GM12864 (cell line): ENCODE measurements around the gene PRDM7.
"Not testable (repeated sequence)": the region's sequence is repeated elsewhere in the genome, so short reads cannot be mapped to it uniquely, and the experiment has no call there.

Source experiments
- DNase-seq: peaks from one replicate; pipeline ENCODE4 v3.0.0-alpha.2; 2011; ENCODE audit warnings: low read depth
- H3K4me3 ChIP-seq: 2 replicates; pipeline ENCODE4 v1.5.1; 2011; ENCODE audit warnings: mild to moderate bottlenecking, low read depth, low read length, control low read depth
- CTCF ChIP-seq: IDR thresholded peaks from 2 replicates; pipeline ENCODE4 v1.5.1; 2011; ENCODE audit warnings: low read depth, mild to moderate bottlenecking, moderate library complexity, low read length, control low read depth, inconsistent platforms; ENCODE audit errors: missing control alignments

Gene PRDM7

GRCh38 chr16:90011908-90012501 is 65.1 kb downstream of the PRDM7 start:
- no peak for DNase-seq
- H3K4me3 ChIP-seq, result no peak overlapping the region
- no peak for TF ChIP-seq CTCF

GRCh38 chr16:90011508-90011819 is 65.7 kb downstream of the PRDM7 start:
- DNase-seq, result no peak
- TF ChIP-seq CTCF, result no peak
- H3K4me3 ChIP-seq, result no peak overlapping the region

- DNase-seq, result no peak
- no peak overlapping the region for H3K4me3 ChIP-seq
- TF ChIP-seq CTCF, result peak; percentile 6
Measured at GRCh38 chr16:90010676-90011507, 66.2 kb downstream of the PRDM7 start.

GRCh38 chr16:90009172-90009899 is 67.8 kb downstream of the PRDM7 start:
- no peak for DNase-seq
- no peak overlapping the region for H3K4me3 ChIP-seq
- no peak for TF ChIP-seq CTCF

- TF ChIP-seq CTCF, result no peak
- no peak overlapping the region for H3K4me3 ChIP-seq
- peak; percentile 31 for DNase-seq
Measured at GRCh38 chr16:90008708-90009145, 68.4 kb downstream of the PRDM7 start.

- DNase-seq, H3K4me3 ChIP-seq: not testable (repeated sequence)
Measured at GRCh38 chr16:90007635-90008234, 69.4 kb downstream of the PRDM7 start.

- no peak for TF ChIP-seq CTCF
- no peak overlapping the region for H3K4me3 ChIP-seq
- no peak for DNase-seq
Measured at GRCh38 chr16:90007015-90007414, 70.1 kb downstream of the PRDM7 start.
